Lung (tissue), 12 donors: ENCODE data around the gene POLA1. TPM values are rescaled to one million over a fixed set of nuclear protein-coding genes. Genes with fewer than 3 reads are reported as not detected.

ENCODE experiments used
- ATAC-seq: fragments of 200-7000 bp; cut with Tn5 transposase; one replicate; pipeline ENCODE4 v1.9.1; 2020; ENCODE audit warnings: moderate number of reproducible peaks; ENCODE audit not compliant: insufficient read depth, low FRiP score
- DNase-seq, 3 donors: peaks; one replicate each; pipeline ENCODE4 v3.0.0-alpha.2; 2013 to 2017
- H3K27ac ChIP-seq, 2 donors: one replicate each; pipeline ENCODE4 v1.5.1; 2013; ENCODE audit warnings: mild to moderate bottlenecking in 2 of 2, moderate library complexity in 2 of 2, control low read depth in 1 of 2, inconsistent platforms in 1 of 2, low read depth in 1 of 2, low read length in 1 of 2
- H3K27me3 ChIP-seq, 3 donors: one replicate each; pipeline ENCODE4 v1.5.1; 2013; ENCODE audit warnings: low read length in 2 of 3; ENCODE audit not compliant: control insufficient read depth in 3 of 3, insufficient read depth in 3 of 3
- H3K36me3 ChIP-seq, 4 donors: one replicate each; pipeline ENCODE4 v1.5.1; 2013; ENCODE audit warnings: low read length in 4 of 4, mild to moderate bottlenecking in 1 of 4, moderate library complexity in 1 of 4; ENCODE audit not compliant: control insufficient read depth in 4 of 4, insufficient read depth in 4 of 4
- H3K4me1 ChIP-seq, 5 donors: one replicate each; pipeline ENCODE4 v1.5.1; 2013; ENCODE audit warnings: low read length in 5 of 5, mild to moderate bottlenecking in 2 of 5, moderate library complexity in 1 of 5; ENCODE audit not compliant: control insufficient read depth in 5 of 5, insufficient read depth in 5 of 5
- H3K4me3 ChIP-seq: one replicate; pipeline ENCODE4 v1.5.1; 2013; ENCODE audit warnings: mild to moderate bottlenecking, control low read depth, moderate library complexity
- H3K9ac ChIP-seq, 2 donors: one replicate each; pipeline ENCODE4 v1.5.1; 2013; ENCODE audit warnings: low read length in 2 of 2, control low read depth in 1 of 2; ENCODE audit not compliant: insufficient read depth in 1 of 2
- H3K9me3 ChIP-seq, 4 donors: one replicate each; pipeline ENCODE4 v1.5.1; 2013; ENCODE audit warnings: low read length in 3 of 4, mild to moderate bottlenecking in 1 of 4, moderate library complexity in 1 of 4; ENCODE audit not compliant: control insufficient read depth in 4 of 4, insufficient read depth in 3 of 4
- CTCF ChIP-seq: IDR thresholded peaks from 2 replicates; pipeline ENCODE4 v1.5.1; 2012; ENCODE audit warnings: mild to moderate bottlenecking; ENCODE audit errors: control extremely low read depth, extremely low read depth
- WGBS, 2 donors: extraction: QIAGEN DNeasy Blood & Tissue Kit; methylation state at CpG; one replicate each; pipeline ENCODE4 v1.1.7; 2013; 5-methylcytosine and 5-hydroxymethylcytosine counted together
- polyA plus RNA-seq, 2 donors: library from polyadenylated mRNA; stranded (reverse); fragments of 200-250 nt; gene quantifications; one replicate each; pipeline ENCODE4 v1.2.1, GENCODE V29; 2013
- total RNA-seq, 2 donors: library from RNA; depleted of rRNA in 1 of 2; stranded (reverse); fragments of >200 nt in 1 of 2; gene quantifications; one replicate each; pipeline ENCODE4 v1.2.1, GENCODE V29; 2014 to 2021
- donor health status: control.
- donor health status: control.
- donor health status: Bipolar disorder and iron deficiency.
- donor health status: healthy.
- donor health status: DM: yes; HTN: yes; CAD: no.

The POLA1 gene
- total and polyA plus RNA-seq, 4 donors: 2.4 to 18.7 (median 6.1) TPM

- Histone ChIP-seq H3K4me3 (no peak overlapping the region), H3K4me1 (no peaks in the 10 kb centered on the region), H3K36me3 (no peaks in the 10 kb centered on the region), H3K9ac (no peak overlapping the region), H3K27ac (no peak overlapping the region), H3K9me3 (no peaks in the 10 kb centered on the region), H3K27me3 (peaks cover 2 to 3% (median 2%) of the 10 kb centered on the region in 3 donors)
- DNase-seq (no peak), ATAC-seq (no peak)
- 70 to 93% methylated on average over 5 of the region's 5 CpGs for WGBS, 2 donors
- TF ChIP-seq CTCF: no peak
Measured at GRCh38 chrX:24982306-24982965, 288.7 kb downstream of the POLA1 start.

GRCh38 chrX:24983931-24984330, 290.2 kb downstream of the POLA1 start:
- no peak for TF ChIP-seq CTCF
- ATAC-seq: no peak
- WGBS, 2 donors: 89 to 96% methylated on average over 3 of the region's 3 CpGs
- H3K9ac ChIP-seq: no peak overlapping the region
- no peak for DNase-seq
- H3K36me3 ChIP-seq: no peaks in the 10 kb centered on the region
- no peaks in the 10 kb centered on the region for H3K9me3 ChIP-seq
- no peak overlapping the region for H3K4me3 ChIP-seq
- H3K27me3 ChIP-seq: peaks cover 2 to 3% (median 2%) of the 10 kb centered on the region in 3 donors
- no peak overlapping the region for H3K27ac ChIP-seq
- no peaks in the 10 kb centered on the region for H3K4me1 ChIP-seq

- no peak for TF ChIP-seq CTCF
- ATAC-seq (no peak), DNase-seq (no peak)
- Histone ChIP-seq H3K27ac (no peak overlapping the region), H3K4me1 (no peaks in the 10 kb centered on the region), H3K4me3 (no peak overlapping the region), H3K27me3 (peaks cover 3 to 8% (median 7%) of the 10 kb centered on the region in 3 donors), H3K36me3 (no peaks in the 10 kb centered on the region), H3K9ac (no peak overlapping the region), H3K9me3 (no peaks in the 10 kb centered on the region)
- WGBS, 2 donors: 73 to 95% methylated on average over 1 of the region's 1 CpG
Measured at GRCh38 chrX:24985120-24985519, 291.4 kb downstream of the POLA1 start.

- no peak for TF ChIP-seq CTCF
- no peaks in the 10 kb centered on the region for H3K4me1 ChIP-seq
- H3K36me3 ChIP-seq: no peaks in the 10 kb centered on the region
- ATAC-seq (no peak), DNase-seq (no peak)
- no peak overlapping the region for H3K4me3 ChIP-seq
- H3K9ac ChIP-seq: no peak overlapping the region
- H3K27me3 ChIP-seq: peaks cover 3 to 16% (median 14%) of the 10 kb centered on the region in 3 donors
- 76 to 96% methylated on average over 4 of the region's 4 CpGs for WGBS, 2 donors
- H3K27ac ChIP-seq: no peak overlapping the region
- no peaks in the 10 kb centered on the region for H3K9me3 ChIP-seq
Measured at GRCh38 chrX:24987731-24988130, 294.0 kb downstream of the POLA1 start.
